K562 (cell line): ENCODE results near the gene SPIRE1. TPM values are rescaled to one million over a fixed set of nuclear protein-coding genes. Genes with fewer than 3 reads are reported as not detected.

Experiments
- ARID4B ChIP-seq: sonication (generic); formaldehyde crosslinking; IDR thresholded peaks from 2 replicates; pipeline ENCODE4 v1.8.0; 2022; ENCODE audit warnings: mild to moderate bottlenecking, missing genetic modification reagents
- BCOR ChIP-seq: fragments of 450-650 bp; IDR thresholded peaks from 2 replicates; pipeline ENCODE4 v1.6.1; 2016
- BDP1 ChIP-seq: IDR thresholded peaks from 3 replicates; pipeline ENCODE4 v1.6.1; 2011; ENCODE audit not compliant: insufficient read length, insufficient read depth
- BRD4 ChIP-seq: fragments of 200-600 bp; sonication (generic); IDR thresholded peaks from 2 replicates; pipeline ENCODE4 v1.6.1; 2017; ENCODE audit warnings: inconsistent platforms
- FOS ChIP-seq: IDR thresholded peaks from 3 replicates; pipeline ENCODE4 v1.6.1; 2011; ENCODE audit not compliant: insufficient read length; ENCODE audit errors: extremely low read depth
- HIVEP1 ChIP-seq: fragments of 250-450 bp; sonication (Bioruptor Pico); IDR thresholded peaks from 2 replicates; pipeline ENCODE4 v1.4.0; 2020; ENCODE audit warnings: mild to moderate bottlenecking
- IFI16 ChIP-seq: fragments of 250-450 bp; sonication (Bioruptor Pico); IDR thresholded peaks from 2 replicates; pipeline ENCODE4 v2.1.2; 2022; ENCODE audit warnings: mild to moderate bottlenecking, inconsistent platforms
- MTA2 ChIP-seq: fragments of 450-650 bp; IDR thresholded peaks from 2 replicates; pipeline ENCODE4 v1.6.1; 2016; ENCODE audit warnings: low read depth
- NRF1 ChIP-seq, 2 experiments: fragments of 450-650 bp; IDR thresholded peaks in 1 of 2; conservative IDR thresholded peaks in 1 of 2; 2 replicates each; pipeline ENCODE4 v1.6.1; 2014; ENCODE audit warnings: mild to moderate bottlenecking in 2 of 2
- SMARCA4 ChIP-seq: fragments of 450-650 bp; IDR thresholded peaks from 2 replicates; pipeline ENCODE4 v1.6.1; 2016
- SUPT5H ChIP-seq: fragments of 450-650 bp; IDR thresholded peaks from 2 replicates; pipeline ENCODE4 v1.6.1; 2016
- TAF1 ChIP-seq: IDR thresholded peaks from 2 replicates; pipeline ENCODE4 v1.6.1; 2011; ENCODE audit warnings: mild to moderate bottlenecking, low read length, moderate library complexity; ENCODE audit not compliant: insufficient read depth, control insufficient read depth, severe bottlenecking; ENCODE audit errors: extremely low read depth
- ZC3H11A ChIP-seq: IDR thresholded peaks from 2 replicates; pipeline ENCODE4 v1.6.1; 2012; ENCODE audit warnings: low read depth, low read length, improper control_type of control experiment
- ZNF407 ChIP-seq: fragments of 450-650 bp; IDR thresholded peaks from 2 replicates; pipeline ENCODE4 v1.6.1; 2016; ENCODE audit warnings: low read depth
- polyA plus RNA-seq, 8 experiments: library from polyadenylated mRNA; depleted of rRNA in 4 of 8; stranded (reverse) in 5 of 8; unstranded in 3 of 8; fragments of >200 nt; fragmentation: Nextera tagmentation in 2 of 8; fragmentation: Illumina TruSeq in 1 of 8; extraction: Ambion mirVana in 2 of 8; extraction: Trizol in 1 of 8; gene quantifications; 2 replicates each; pipeline versions ENCODE4 v1.2.1 to v1.2.3, GENCODE V29; 2011 to 2014; ENCODE audit warnings: inconsistent platforms in 1 of 8, missing spikeins in 1 of 8
- total RNA-seq, 7 experiments: library from RNA; depleted of rRNA in 6 of 7; stranded (reverse); fragments of >200 nt in 6 of 7; fragmentation: Illumina TruSeq in 2 of 7; extraction: Trizol in 2 of 7; gene quantifications; 2 replicates each; pipeline versions ENCODE4 v1.2.1 to v1.2.3, GENCODE V29; 2011 to 2021; ENCODE audit warnings: low replicate concordance in 1 of 7
- TF ChIP-seq, protein P1 (sequence below): sonication (generic); formaldehyde crosslinking; IDR thresholded peaks from 2 replicates; pipeline ENCODE4 v1.8.0; 2023; ENCODE audit warnings: mild to moderate bottlenecking, missing genetic modification reagents

The SPIRE1 gene
- total and polyA plus RNA-seq, 9 of the 15 experiments (the other 6 are each of a cell fraction or from before 2014, with no cell fraction given), result 2.9 to 14.0 (median 10.2) TPM

GRCh38 chr18:12403601-12404506 lies 254.1 kb downstream of the SPIRE1 start (continued):
- TF ChIP-seq ZNF407 (no peak), NRF1 (conservative IDR thresholded peaks at IDR 0.05 in 1 of 2, IDR thresholded peaks at IDR 0.05 in 1 of 2) (peak in 1 of 2 experiments; percentile 19; a peak in 1 of 4 replicates), BRD4 (no peak), TAF1 (no peak), MTA2 (no peak), SUPT5H (no peak), BDP1 (no peak), ARID4B (CRISPR knock-in tag) (no peak), ZC3H11A (no peak), SMARCA4 (peak; percentile 96), HIVEP1 (CRISPR knock-in tag) (no peak), IFI16 (CRISPR knock-in tag) (no peak), BCOR (no peak; the same call in 1 of the 2 replicates), FOS (peak; percentile 78)
- TF ChIP-seq, protein P1, sequence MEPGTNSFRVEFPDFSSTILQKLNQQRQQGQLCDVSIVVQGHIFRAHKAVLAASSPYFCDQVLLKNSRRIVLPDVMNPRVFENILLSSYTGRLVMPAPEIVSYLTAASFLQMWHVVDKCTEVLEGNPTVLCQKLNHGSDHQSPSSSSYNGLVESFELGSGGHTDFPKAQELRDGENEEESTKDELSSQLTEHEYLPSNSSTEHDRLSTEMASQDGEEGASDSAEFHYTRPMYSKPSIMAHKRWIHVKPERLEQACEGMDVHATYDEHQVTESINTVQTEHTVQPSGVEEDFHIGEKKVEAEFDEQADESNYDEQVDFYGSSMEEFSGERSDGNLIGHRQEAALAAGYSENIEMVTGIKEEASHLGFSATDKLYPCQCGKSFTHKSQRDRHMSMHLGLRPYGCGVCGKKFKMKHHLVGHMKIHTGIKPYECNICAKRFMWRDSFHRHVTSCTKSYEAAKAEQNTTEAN, result no peak
